ENCODE measurements around the gene FLACC1. TPM values are rescaled to one million over a fixed set of nuclear protein-coding genes. Genes with fewer than 3 reads are reported as not detected.

FLACC1 gene
- total RNA-seq, 4 donors from 2014 or later: 2.3 to 5.0 (median 3.4) TPM

DNA sequence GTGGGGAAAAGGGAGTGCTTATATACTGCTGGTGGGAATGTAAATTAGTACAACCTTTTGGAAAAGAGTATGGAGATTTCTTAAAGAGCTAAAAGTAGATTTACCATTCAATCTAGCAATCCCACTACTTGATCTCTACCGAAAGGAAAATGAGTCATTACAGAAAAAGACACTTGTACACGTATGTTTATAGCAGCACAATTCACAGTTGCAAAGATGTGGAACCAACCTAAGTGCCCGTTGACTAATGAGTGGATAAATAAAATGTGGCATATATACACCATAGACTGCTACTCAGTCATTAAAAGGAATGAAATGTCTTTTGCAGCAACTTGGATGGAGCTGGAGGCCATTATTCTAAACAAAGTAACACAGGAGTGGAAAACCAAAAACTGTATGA, 29.5 kb downstream of the FLACC1 start:
- Histone ChIP-seq H3K9me3 (no peaks in the 10 kb centered on the region), H3K4me3 (replicated peaks in 1 of 3) (no peak overlapping the region), H3K36me3 (no peaks in the 10 kb centered on the region), H3K27ac (no peak overlapping the region), H3K27me3 (no peaks in the 10 kb centered on the region), H3K4me1 (no peaks in the 10 kb centered on the region)
- TF ChIP-seq CTCF (IDR thresholded peaks at IDR 0.05) (no peak), POLR2A (IDR thresholded peaks at IDR 0.05) (no peak)
- DNase-seq: no peak
- 82 to 85% methylated on average over 3 of the region's 3 CpGs for WGBS, 2 donors
- intact Hi-C loops (cut with DNase I): no loop called here

- Histone ChIP-seq H3K27ac (no peak overlapping the region), H3K36me3 (no peaks in the 10 kb centered on the region), H3K9me3 (no peaks in the 10 kb centered on the region), H3K27me3 (no peaks in the 10 kb centered on the region), H3K4me1 (no peaks in the 10 kb centered on the region), H3K4me3 (replicated peaks in 1 of 3) (no peak overlapping the region)
- no peak for TF ChIP-seq CTCF (IDR thresholded peaks at IDR 0.05)
- no peak for TF ChIP-seq POLR2A (IDR thresholded peaks at IDR 0.05)
- no peak for DNase-seq
- intact Hi-C loops (cut with DNase I): no loop called here
Measured at GRCh38 chr2:201322772-201323171, 34.4 kb downstream of the FLACC1 start.

- Histone ChIP-seq H3K36me3 (no peaks in the 10 kb centered on the region), H3K9me3 (no peaks in the 10 kb centered on the region), H3K27me3 (no peaks in the 10 kb centered on the region), H3K4me1 (no peaks in the 10 kb centered on the region), H3K4me3 (replicated peaks in 1 of 3) (no peak overlapping the region), H3K27ac (no peak overlapping the region)
- intact Hi-C loops (cut with DNase I): no loop called here
- 86 to 95% methylated on average over 4 of the region's 4 CpGs for WGBS, 2 donors
- TF ChIP-seq CTCF (IDR thresholded peaks at IDR 0.05) (no peak), POLR2A (IDR thresholded peaks at IDR 0.05) (no peak)
- DNase-seq: no peak
Measured at GRCh38 chr2:201320701-201321100, 36.4 kb downstream of the FLACC1 start.

- TF ChIP-seq POLR2A (IDR thresholded peaks at IDR 0.05) (no peak), CTCF (IDR thresholded peaks at IDR 0.05) (no peak)
- Histone ChIP-seq H3K27ac (no peak overlapping the region), H3K4me1 (no peaks in the 10 kb centered on the region), H3K4me3 (replicated peaks in 1 of 3) (no peak overlapping the region), H3K36me3 (no peaks in the 10 kb centered on the region), H3K27me3 (no peaks in the 10 kb centered on the region), H3K9me3 (no peaks in the 10 kb centered on the region)
- 87 to 91% methylated on average over 4 of the region's 4 CpGs for WGBS, 2 donors
- intact Hi-C loops (cut with DNase I): no loop called here
- DNase-seq: no peak
Measured at GRCh38 chr2:201320257-201320656, 36.9 kb downstream of the FLACC1 start.

- no peaks in the 10 kb centered on the region for H3K9me3 ChIP-seq
- TF ChIP-seq CTCF (IDR thresholded peaks at IDR 0.05) (no peak), POLR2A (IDR thresholded peaks at IDR 0.05) (no peak)
- no peak overlapping the region for H3K4me3 ChIP-seq (replicated peaks in 1 of 3)
- H3K27ac ChIP-seq: no peak overlapping the region
- H3K27me3 ChIP-seq: no peaks in the 10 kb centered on the region
- no peaks in the 10 kb centered on the region for H3K4me1 ChIP-seq
- 30 to 70% methylated on average over 2 of the region's 2 CpGs for WGBS, 2 donors
- intact Hi-C loops (cut with DNase I): no loop called here
- H3K36me3 ChIP-seq: no peaks in the 10 kb centered on the region
- DNase-seq: no peak
Measured at GRCh38 chr2:201319511-201319910, 37.6 kb downstream of the FLACC1 start.
